ENCODE results near the gene C1orf53.
"Not testable (repeated sequence)": the region's sequence is repeated elsewhere in the genome, so short reads cannot be mapped to it uniquely, and the experiment has no call there.

Gene C1orf53
- long read RNA-seq, donor 1, transcript C1orf53-201 (3 exons, 588 nt) = major isoform, 8 of 8 reads
- long read RNA-seq, donor 1, partial matches to known transcripts = 0 of 8 reads
- long read RNA-seq, donor 1, other reads (novel, unspliced or antisense) = 0 of 8 reads
- long read RNA-seq, donor 2, transcript C1orf53-201 (3 exons, 588 nt) = major isoform, 5 of 5 reads
- long read RNA-seq, donor 2, partial matches to known transcripts = 0 of 5 reads
- long read RNA-seq, donor 2, other reads (novel, unspliced or antisense) = 0 of 5 reads
- long read RNA-seq, donor 3, partial matches to known transcripts = 0 of 2 reads
- long read RNA-seq, donor 3, other reads (novel, unspliced or antisense) = 0 of 2 reads
- long read RNA-seq, donor 4, partial matches to known transcripts = 0 of 2 reads
- long read RNA-seq, donor 4, other reads (novel, unspliced or antisense) = 0 of 2 reads
- long read RNA-seq, donor 5, transcript C1orf53-201 (3 exons, 588 nt) = major isoform, 6 of 6 reads
- long read RNA-seq, donor 5, partial matches to known transcripts = 0 of 6 reads
- long read RNA-seq, donor 5, other reads (novel, unspliced or antisense) = 0 of 6 reads
- long read RNA-seq, donor 6, partial matches to known transcripts = 0 of 2 reads
- long read RNA-seq, donor 6, other reads (novel, unspliced or antisense) = 0 of 2 reads
- long read RNA-seq, donor 7, transcript C1orf53-201 (3 exons, 588 nt) = major isoform, 9 of 9 reads
- long read RNA-seq, donor 7, partial matches to known transcripts = 0 of 9 reads
- long read RNA-seq, donor 7, other reads (novel, unspliced or antisense) = 0 of 9 reads
- long read RNA-seq, donor 8, transcript C1orf53-201 (3 exons, 588 nt) = major isoform, 7 of 7 reads
- long read RNA-seq, donor 8, partial matches to known transcripts = 0 of 7 reads
- long read RNA-seq, donor 8, other reads (novel, unspliced or antisense) = 0 of 7 reads

DNA sequence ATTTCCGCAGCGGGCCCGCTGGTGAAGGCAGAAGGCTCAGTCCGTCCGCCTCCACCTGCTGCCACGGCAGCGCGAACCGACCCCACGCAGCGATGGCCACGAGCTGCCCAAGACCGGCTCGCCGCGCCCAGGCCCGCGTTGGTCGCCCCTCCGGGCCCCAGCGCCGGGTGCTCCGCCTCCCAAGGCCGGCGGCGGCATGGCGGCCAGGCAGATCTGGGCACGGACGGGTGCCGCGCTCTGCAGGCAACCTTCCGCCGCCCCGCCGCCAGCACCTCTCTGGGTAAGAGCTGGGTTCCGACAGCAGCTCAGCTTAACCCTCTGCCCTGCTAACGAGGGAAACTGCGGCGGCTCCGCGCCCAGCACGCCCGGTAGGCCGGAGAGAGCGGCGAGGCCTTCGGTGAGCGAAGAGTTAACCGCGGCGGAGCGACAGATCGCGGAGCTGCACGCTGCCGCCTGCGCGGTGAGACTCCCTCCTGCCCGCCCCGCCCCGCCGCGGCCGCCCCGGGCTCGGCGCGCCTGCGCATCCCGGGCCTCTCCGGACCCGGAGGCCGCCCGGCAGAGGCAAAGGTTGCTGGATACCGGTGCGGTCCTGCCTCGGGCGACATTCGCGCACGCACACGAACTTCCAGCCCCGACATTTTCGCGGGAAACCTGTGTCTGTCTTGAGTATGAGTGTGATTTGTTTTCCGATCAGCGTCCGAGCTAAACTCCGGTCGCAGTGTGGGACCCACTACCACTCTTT, at the start of gene C1orf53:
TSS of gene C1orf53 (plus strand) at position 177 of the 742 bp plus-strand sequence. CDS start at position 197, 20 bp downstream.
- peak; percentile 99 for DNase-seq

DNA sequence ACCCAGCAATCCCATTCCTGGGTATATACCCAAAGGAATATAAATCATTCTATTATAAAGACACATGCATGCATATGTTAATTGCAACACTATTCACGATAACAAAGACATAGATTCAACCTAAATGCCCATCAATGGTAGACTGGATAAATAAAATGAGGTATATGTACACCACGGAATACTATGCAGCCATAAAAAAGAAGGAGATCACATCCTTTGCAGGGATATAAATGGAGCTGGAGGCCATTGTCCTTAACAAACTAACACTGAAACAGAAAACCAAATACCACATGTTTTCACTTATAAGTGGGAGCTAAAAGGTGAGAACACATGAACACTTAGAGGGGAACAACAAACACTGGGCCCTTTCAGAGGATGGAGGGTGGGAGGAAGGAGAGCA, 46.7 kb upstream of the C1orf53 start:
- not testable (repeated sequence) for DNase-seq

DNA sequence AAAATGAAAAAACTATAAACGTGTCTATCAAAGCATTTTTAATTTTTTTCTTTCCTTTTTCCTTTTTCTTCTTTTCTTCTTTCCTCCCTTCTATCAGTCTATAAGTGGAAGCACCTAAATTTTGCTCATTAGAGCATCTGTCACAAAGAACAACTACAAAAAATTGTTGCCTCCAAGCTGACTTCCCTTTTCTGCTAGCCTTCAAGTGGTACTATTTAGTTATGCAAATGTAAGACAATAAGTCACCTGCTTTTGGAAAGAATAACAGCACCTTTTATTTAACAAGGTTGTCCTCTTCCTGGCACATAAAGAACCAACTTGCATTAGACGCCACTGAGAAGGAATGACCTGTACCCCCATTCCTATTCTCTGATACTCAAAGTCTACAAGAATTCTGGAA, 45.0 kb upstream of the C1orf53 start:
- no peak for DNase-seq

DNA sequence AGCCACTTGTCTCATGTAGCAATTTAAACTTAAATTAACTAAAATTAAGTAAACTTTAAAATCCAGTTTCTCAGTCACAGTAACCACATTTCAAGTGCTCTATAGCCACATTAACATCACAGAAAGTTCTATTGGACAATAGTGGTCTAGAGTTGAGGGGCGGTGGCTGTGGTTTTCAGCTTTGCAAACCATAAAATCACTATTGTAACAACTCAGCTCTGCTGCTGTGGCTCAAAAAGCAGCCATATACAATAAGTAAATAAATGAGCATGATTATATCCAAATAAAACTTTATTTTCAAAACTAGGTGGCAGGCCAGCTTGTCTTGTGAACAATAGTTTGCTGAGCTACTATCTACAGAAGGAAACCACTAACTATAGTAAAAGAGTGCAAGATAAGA, 43.4 kb upstream of the C1orf53 start:
- DNase-seq = no peak

DNA sequence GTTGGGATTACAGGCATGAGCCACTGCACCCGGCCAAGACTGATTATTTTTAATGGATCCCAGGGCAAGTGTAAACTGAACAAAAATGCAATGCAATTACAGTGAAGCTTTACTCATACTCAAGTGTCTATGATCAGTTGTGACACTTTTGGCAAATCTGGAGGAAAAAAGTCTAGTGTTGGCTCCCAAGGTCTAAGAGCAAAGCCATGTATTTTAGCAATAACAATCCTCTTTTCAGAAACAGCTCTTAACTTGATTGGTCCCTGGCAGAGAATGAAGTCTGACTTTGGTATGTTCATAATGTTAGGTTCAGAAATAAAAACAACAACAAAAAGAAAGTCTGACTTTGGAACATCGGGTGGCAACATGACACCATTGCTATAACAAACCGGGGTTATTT, 40.2 kb upstream of the C1orf53 start:
- DNase-seq = no peak

DNA sequence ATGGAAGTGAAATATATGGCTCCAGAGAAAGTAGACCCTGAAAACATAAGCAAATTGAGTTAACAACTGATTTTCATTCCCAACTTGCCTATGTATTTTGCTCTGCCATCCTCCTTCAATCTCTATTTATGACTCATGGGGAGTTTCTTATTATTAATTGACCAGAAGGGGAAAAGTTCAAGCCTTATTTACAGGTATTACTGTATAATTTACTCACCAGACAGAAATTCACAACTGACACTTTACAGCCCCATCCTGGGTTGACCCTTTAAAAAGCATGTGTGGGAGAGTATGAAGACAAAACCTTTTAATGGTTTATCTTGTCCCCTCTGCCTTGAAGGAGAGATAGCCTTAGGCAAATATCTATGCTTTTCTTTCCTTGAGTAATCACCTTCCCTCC, 39.8 kb upstream of the C1orf53 start:
- no peak for DNase-seq

DNA sequence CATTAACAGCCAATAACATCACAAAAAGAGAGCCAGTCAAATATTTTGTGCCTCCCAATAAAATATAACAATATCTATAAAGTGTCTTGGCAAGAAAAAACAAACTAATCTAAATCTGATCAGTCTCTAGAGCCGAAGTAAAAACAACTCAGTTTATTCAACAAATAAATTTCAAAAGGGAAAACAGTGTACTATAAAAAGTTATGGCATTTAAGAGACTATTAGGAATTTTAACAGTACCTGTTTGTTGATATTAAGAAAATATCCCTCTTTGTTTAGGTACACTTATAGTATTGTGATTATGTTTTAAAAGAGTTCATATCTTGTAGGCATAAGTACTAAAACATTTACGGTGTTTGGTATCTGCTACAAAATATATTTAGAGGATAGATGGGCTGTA, 36.6 kb upstream of the C1orf53 start:
- DNase-seq = no peak

DNA sequence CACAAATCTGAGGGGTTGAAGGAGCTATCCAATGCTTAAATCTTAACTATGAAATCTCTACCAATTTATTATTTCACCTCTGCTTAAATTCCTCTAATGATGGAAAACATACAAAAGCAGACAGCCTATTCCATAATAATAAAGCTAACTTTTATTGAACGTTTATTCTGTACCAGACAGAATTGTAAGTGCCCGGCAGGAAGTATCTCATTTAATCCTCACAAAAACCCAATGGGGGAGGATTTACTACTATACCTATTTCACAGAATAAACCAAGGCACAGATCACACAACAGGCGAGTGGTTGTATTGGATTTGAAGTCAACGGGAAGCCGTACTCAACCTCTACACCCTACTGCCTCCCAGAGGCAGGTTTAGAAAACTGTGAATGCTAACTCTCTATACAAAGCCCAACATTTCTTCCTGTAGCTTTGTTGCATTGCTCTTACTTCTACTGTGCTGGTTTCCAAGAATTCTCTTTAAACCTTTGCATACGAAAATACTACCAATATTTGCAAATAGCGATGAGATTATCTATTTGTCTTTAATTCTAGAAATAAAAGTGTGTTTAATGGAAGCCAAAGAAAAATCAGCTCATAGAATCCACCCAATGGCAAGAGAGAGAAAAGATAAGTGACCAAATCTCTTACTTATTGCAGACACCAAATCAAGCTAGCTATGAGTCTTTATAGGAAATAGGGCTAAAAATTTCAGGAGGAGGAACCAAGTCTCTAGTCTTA, 33.5 kb upstream of the C1orf53 start:
- DNase-seq = no peak

DNA sequence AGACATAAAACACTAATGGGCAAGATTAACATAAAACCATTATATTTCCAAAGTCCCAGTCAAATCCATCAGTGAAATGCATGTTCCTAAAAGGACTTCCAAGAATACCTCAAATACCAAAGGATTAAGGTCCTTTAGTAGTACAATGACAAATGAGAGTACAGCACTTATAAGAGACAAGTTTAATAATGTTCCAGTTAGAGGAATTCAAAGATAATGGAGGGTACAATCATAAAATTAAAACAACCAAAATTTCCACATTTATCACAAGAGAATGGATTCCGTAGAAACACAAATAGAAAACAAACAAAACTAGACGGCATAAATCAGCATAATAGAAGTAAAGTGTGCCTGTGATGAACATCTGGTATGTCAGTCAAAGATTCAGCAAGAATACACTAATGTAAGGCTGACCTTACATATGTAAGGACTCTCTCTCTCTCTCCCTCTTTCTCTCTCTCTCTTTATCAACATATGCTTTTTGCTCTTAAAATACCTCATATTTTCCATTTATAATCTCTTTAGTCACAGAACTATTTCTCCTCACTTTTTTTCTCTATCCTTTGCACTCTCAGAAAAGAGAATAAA, 32.8 kb upstream of the C1orf53 start:
- DNase-seq = no peak

DNA sequence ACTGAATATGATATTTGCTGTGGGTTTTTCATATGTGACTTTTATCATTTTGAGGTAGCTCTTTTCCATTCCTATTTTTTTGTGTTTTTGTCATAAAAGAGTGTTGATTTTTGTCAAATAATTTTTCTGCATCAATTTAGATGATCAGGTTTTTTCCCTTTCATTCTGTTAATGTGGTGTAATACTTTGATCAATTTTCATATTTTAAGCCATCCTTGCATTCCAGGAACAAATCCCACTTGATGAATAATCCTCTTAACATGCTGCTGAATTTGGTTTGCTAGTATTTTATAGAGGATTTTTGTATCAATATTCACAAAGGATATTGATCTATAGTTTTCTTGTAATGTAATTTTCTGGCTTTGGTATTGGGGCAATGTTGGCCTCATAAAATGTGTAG, 25.5 kb upstream of the C1orf53 start:
- DNase-seq = no peak

DNA sequence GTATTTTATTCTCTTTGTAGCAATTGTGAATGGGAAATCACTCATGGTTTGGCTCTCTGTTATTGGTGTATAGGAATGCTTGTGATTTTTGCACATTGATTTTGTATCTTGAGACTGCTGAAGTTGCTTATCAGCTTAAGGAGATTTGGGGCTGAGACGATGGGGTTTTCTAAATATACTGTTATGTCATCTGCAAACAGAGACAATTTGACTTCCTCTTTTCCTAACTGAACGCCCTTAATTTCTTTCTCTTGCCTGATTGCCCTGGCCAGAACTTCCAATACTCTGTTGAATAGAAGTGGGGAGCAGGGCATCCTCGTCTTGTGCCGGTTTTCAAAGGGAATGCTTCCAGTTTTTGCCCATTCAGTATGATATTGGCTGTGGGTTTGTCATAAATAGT, 22.0 kb upstream of the C1orf53 start:
- DNase-seq = not testable (repeated sequence)

DNA sequence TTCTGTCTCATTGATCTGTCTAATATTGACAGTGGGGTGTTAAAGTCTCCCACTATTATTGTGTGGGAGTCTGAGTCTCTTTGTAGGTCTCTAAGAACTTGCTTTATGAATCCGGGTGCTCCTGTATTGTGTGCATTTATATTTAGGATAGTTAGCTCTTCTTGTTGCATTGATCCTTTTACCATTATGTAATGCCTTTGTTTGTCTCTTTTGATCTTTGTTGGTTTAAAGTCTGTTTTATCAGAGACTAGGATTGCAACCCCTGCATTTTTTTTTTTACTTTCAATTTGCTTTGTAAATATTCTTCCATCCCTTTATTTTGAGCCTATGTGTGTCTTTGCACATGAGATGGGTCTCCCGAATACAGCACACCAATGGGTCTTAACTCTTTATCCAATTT, 20.2 kb upstream of the C1orf53 start:
- not testable (repeated sequence) for DNase-seq

DNA sequence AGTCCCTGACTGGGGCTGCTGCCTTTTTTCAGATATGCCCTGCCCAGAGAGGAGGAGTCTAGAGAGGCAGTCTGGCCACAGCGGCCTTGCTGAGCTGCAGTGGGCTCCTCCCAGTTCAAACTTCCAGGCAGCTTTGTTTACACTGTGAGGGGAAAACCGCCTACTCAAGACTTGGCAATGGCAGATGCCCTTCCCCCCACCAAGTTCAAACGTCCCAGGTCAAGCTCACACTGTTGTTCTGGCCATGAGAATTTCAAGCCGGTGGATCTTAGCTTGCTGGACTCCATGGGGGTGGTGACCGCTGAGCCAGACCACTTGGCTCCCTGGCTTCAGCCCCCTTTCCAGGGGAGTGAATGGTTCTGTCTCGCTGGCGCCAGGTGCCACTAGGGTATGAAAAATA, 18.3 kb upstream of the C1orf53 start:
- DNase-seq = no peak

DNA sequence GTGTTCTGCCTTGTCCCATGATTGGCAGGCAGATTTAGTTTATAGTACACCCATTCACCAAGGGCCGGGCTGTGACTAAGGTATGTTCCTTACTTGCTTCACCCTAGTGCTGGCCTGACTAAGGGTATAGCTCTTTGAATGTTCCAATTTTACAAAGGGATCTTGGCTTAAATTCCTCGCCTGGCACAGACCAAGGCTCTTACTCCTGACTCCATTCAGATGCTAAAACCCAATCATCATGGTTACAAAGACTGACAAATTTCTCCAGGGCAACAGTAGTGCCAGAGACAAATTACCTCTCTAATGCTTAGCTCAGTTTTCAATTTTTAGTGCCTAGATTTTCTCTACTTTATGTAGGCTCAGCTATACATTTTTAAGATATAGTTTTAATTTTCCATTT, 11.5 kb upstream of the C1orf53 start:
- DNase-seq = no peak

DNA sequence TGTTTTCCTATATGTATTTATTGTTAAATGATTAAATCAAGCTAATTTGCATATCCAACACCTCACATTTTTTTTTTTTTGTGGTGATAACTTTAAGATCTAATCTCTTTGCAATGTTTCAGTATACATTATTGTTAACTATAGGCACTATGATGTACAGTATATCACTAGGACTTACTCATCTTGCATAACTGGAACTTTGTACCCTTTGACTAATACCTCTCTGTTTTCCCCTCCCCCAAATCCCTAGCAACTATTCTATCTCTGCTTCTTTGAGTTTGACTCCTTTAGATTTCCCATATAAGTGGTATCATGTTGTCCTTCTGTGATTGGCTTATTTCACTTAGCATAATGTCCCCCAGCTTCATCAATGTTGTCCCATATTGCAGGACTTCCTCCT, 9.7 kb upstream of the C1orf53 start:
- no peak for DNase-seq

DNA sequence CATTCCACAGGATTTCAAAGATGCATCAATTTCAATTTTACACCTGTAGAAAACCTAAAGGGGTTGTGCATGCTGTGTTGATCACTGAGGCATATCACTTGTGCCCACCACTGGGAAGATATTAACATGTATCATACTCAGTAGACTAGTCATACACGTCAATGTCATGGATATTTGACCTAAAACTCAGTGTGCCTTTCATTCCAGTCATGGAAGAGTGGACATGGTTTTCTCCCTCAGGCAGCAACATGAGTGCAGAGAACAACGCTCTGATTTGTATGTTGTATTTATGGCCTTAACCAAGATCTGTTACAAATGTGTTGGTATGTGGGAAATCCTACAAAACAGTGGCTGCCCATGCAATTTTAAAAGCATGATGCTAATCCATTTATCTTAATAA, 6.1 kb upstream of the C1orf53 start:
- DNase-seq = no peak

DNA sequence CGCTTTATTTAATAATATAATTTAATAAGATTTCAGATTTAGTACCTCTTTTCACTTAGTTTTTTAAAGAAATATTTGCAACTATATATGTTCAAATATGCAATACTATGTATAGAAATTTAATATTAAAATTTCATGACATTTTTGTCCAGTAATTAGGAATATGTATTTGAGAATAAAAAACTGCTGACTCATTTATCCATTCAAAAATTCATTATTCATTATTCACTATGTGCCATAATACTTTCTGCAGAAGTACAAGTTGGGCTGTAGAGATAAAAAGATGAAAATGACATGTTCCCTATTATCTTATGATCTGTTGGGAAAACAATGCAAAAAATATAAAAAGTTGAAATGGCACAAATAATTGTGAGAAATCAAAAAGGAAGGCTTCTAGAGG, 3.4 kb upstream of the C1orf53 start:
- DNase-seq = no peak

DNA sequence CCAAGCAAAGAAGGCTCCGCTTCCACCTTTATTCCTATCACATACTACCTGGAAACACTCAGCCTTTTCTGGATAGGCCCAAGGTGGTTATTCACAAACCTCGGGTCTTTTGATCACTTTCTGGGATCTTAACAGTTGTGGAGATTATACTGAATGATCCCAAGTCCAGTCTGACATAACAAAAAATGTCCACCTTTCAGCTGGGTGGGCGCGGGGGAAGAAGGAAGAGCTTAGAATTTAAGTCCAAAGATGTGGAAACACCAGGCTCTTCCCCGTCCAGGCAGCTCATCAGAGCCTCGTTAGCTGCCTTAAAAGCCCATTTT, 338 bp upstream of the C1orf53 start:
- DNase-seq = no peak

DNA sequence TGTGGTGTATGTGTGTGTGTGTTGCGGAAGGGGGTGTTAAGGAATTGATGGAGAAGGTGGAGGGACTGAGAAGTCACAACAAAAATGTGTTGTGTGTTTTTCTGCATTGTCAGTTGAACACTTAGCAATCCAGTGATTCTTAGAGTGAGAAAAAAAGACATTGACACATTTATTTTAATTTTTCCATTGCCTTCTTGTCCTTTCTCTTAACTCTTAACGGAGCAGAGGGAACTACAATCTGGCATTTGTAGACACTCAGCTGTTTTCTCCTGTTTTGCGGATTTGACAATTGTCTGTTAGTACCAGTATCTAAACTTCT, 725 bp downstream of the C1orf53 start:
- DNase-seq = no peak

DNA sequence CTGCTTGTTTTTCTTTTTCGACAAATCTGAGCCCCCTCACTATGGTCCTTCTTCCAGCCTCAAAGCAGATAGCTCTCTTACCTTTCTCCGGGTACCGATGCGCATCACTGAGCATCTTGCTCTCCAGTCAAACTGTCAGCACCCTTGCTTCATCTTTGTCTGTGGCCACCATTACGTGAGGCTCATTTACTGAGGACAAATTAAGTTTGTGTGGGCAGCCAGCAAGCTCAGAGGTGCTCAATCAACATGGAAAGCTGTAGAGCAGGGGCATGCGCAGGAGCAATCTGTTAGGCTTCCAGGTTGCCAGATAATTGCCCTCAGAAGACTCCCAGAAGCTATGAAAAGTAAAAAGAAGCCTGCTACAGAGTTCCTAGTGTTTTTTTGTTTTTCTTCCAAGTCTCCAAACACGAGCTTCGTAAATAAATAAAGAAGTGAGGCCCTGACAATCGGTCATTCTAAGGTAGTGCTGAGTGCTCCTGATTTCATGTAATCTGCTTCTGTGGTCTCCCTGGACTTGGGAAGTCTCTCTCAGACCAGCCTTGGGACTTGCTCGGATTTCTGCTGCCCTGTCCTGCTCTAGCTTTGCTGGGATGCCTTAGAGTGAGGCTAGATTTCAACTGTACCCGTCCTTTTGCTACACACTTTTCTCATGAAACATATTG, 1.8 kb downstream of the C1orf53 start:
- DNase-seq = peak; percentile 38

DNA sequence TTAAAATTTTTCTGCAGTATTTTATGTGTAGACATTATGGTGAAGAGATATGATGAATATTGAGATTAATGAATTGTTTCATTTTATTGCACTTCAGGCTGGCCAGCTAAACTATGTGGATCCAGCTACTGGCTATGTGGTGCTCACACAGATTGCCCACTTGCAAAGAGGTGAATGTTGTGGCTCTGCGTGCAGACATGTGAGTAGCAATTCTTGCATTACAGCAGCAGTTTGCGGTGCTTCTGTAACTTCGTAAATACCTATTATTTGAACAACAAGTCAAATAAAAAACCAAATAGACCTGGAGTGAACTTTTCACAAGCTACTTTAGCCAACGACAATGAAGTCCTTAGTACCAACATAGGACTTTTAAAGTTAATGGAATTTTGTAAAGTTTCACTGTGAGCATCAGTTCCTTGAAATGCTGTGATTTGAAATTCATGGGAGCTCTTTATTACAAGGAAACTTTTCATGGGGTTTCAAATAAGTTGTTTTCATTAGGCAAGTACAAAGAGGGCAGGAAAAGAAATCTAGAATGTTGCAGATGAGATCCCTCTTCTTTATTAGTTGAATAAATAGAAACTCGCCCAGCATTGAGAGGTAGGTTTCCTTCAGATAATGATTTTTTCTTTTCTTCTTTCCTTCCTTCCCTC, 3.4 kb downstream of the C1orf53 start:
- DNase-seq = no peak

Measured in right kidney (tissue), 9 donors.